GM06990 (cell line): ENCODE measurements around the gene HS3ST2.

Experiments used
- DNase-seq: peaks from one replicate; pipeline ENCODE4 v3.0.0-alpha.2; 2011; ENCODE audit not compliant: insufficient read length; ENCODE audit errors: extremely low read depth
- H3K27me3 ChIP-seq: replicated peaks from 2 replicates; pipeline ENCODE4 v1.6.0; 2011; ENCODE audit warnings: low read length; ENCODE audit not compliant: control insufficient read depth, insufficient read depth
- H3K36me3 ChIP-seq: 2 replicates; pipeline ENCODE4 v1.5.1; 2011; ENCODE audit warnings: low read length; ENCODE audit not compliant: control insufficient read depth, insufficient read depth
- H3K4me3 ChIP-seq: replicated peaks from 2 replicates; pipeline ENCODE4 v1.5.1; 2011; ENCODE audit warnings: low read depth, mild to moderate bottlenecking, control low read depth, low read length
- TF ChIP-seq, protein P1 (sequence below): IDR thresholded peaks from 2 replicates; pipeline ENCODE4 v1.5.1; 2011; ENCODE audit warnings: low read length, control low read depth, mild to moderate bottlenecking, inconsistent platforms; ENCODE audit not compliant: insufficient read depth, poor library complexity, severe bottlenecking

The HS3ST2 gene

DNA sequence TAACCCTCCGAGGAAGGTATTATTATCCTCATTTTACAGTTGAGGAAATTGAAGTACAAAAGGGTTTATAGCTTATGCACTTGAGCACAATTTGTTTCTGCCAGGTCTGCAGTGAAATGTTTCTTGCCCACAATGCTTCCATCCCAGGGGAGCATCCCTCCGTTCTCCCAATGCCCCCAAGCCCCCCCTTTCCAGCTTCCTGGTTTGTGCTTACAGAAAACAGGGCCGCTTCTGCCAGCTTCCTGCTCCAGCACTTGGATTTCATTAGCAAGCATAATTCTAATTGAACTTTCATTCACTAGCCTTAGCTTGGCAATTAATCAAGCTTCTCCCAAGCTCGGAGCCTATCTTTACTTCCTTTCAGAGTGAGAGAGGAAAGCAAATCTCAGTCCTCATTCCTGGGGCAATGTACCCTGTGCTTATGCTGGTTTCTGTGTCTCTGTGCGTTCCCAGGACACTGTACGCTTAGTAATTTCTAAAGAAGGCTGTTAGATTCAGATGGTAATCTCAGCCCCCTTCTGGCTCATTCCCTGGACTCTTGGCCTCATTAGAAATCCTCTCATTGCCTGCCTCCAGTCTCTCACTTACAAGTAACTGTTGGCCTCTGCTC lies 141.6 kb downstream of the HS3ST2 start:
- H3K27me3 ChIP-seq, result no peaks in the 10 kb centered on the region
- TF ChIP-seq, protein P1, sequence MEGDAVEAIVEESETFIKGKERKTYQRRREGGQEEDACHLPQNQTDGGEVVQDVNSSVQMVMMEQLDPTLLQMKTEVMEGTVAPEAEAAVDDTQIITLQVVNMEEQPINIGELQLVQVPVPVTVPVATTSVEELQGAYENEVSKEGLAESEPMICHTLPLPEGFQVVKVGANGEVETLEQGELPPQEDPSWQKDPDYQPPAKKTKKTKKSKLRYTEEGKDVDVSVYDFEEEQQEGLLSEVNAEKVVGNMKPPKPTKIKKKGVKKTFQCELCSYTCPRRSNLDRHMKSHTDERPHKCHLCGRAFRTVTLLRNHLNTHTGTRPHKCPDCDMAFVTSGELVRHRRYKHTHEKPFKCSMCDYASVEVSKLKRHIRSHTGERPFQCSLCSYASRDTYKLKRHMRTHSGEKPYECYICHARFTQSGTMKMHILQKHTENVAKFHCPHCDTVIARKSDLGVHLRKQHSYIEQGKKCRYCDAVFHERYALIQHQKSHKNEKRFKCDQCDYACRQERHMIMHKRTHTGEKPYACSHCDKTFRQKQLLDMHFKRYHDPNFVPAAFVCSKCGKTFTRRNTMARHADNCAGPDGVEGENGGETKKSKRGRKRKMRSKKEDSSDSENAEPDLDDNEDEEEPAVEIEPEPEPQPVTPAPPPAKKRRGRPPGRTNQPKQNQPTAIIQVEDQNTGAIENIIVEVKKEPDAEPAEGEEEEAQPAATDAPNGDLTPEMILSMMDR, result no peak
- DNase-seq, result no peak
- H3K36me3 ChIP-seq, result no peaks in the 10 kb centered on the region
- H3K4me3 ChIP-seq, result no peak overlapping the region

DNA sequence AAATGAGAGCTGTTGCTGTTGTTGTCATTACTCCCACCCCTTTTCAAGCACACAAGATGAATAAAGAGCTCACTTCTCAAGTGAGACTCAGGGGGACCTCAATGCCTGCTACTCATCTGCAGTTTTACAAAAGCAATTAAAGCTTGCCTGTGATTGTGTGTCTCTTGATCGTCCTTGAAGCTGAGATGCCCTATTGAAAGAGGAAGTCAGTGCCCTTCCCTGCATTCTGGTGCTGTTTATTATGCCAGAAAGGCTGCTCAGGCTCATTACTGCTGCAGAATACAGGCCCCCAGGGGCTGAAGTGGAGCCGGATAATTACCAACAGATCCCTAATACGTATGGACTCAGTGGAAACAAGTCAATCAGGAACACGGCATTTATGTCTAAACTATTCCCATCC lies 147.2 kb downstream of the HS3ST2 start:
- no peak for DNase-seq
- H3K4me3 ChIP-seq, result no peak overlapping the region
- H3K36me3 ChIP-seq, result no peaks in the 10 kb centered on the region
- TF ChIP-seq, protein P1, result no peak
- H3K27me3 ChIP-seq, result no peaks in the 10 kb centered on the region; the same call in 1 of the 2 replicates

DNA sequence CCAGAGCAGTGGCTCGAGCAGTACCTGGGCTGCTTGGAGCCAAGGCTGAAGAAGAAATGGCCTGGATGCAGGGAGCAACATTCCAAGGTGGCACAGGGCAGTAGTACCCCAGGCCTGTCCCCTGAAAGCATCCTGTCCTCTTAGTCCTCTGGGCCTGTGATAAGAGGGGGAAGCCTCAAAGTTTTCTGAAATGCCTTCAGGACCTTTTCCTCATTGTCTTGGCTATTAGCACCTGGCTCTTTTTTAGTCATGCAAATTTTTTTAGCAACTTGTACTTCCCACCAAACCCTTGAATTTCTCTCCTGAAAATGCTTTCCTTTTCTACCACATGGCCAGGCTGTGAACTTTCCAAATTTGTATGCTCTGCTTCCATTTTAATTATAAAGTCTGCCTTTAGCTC lies 148.9 kb downstream of the HS3ST2 start:
- no peak for DNase-seq
- H3K36me3 ChIP-seq, result no peaks in the 10 kb centered on the region
- TF ChIP-seq, protein P1, result no peak
- no peak overlapping the region for H3K4me3 ChIP-seq
- H3K27me3 ChIP-seq, result no peaks in the 10 kb centered on the region; the same call in 1 of the 2 replicates
